Measurements from ENCODE around the gene RAB4A.

The RAB4A gene, protein sequence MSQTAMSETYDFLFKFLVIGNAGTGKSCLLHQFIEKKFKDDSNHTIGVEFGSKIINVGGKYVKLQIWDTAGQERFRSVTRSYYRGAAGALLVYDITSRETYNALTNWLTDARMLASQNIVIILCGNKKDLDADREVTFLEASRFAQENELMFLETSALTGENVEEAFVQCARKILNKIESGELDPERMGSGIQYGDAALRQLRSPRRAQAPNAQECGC

DNA sequence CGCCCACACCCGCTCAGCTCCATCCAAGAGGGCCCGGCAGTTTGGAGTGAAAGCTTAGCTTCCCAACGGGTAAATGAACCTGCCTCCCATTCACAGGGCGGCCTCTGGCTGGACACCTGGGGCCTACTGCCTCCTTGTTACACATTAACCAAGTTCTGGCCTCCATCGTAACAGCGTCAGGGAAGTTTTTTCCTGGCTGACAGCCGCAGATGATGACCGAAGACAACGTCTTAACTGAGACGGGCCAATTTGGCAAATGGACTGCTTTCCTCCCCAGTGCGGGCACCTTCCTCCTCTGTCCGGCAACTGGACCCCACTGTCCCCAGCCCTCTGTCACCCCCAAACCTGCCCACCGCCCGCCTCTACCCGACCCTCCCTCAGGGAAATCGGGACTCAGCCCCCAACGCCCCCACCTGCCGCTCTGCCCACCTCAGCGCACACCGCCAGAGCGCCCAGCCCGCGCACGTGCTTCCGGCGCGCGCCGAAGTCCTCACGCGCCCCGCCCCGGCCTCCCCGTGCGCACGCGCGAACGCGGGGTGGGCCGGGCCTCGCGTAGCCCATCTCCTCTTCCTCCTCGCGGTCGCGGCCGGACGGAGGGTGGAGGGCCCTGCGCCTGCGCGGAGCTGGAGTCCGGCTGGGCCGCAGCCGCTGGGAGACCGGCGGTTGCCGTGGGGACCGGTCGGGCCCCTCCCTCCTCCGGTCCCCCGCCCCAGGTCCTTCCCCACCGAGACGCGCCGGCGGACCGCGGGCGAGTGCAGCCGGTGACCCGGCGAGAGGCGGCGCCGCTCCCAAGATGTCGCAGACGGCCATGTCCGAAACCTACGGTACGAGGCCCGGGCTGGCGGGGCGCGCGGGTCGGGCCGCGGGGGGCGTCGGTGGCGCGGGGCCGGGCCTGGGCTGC lies at the start of gene RAB4A:
Gene RAB4A, plus strand, starts transcription at position 565 of the 901 bp plus-strand sequence. Its CDS starts 229 bp downstream, at position 794.
- DNase-seq: peak; percentile 73

DNA sequence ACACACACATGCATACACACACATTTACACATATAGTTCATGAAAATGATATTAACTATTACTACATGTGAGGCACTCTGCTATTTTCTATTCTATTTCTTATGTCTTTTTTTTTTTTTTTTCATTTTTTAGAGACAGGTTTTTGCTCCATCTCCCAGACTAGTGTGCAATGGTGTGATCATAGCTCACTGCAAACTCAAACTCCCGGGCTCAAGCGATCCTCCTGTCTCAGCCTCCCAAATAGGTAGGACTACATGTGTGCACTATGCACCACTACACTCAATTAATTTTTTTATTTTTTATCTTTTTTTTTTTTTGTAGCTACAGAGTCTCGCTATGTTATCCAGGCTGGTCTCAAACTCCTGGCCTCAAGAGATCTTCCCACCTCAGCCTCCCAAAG lies 48.8 kb upstream of the RAB4A start:
- no peak for DNase-seq

GRCh38 chr1:229223498-229223897 lies 47.4 kb upstream of the RAB4A start:
- DNase-seq: no peak

DNA sequence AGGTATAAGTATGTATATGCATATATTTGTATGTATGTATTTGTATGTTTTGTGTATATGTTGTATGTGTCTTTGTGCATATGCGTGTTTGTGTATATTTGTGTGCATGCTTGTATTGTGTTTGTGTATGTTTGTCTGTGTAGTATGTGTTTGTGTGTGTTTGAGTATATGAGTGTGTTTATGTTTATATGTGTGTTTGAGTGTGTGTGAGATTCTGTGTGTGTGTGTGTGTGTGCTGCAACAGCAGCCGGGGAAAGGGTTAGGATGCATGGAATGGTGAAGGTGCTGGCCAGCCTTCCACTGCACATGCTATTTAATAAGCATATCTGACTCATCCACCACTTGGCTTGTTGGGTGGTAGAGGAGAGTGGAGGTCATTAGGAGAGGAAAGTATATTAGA lies 46.6 kb upstream of the RAB4A start:
- no peak for DNase-seq

DNA sequence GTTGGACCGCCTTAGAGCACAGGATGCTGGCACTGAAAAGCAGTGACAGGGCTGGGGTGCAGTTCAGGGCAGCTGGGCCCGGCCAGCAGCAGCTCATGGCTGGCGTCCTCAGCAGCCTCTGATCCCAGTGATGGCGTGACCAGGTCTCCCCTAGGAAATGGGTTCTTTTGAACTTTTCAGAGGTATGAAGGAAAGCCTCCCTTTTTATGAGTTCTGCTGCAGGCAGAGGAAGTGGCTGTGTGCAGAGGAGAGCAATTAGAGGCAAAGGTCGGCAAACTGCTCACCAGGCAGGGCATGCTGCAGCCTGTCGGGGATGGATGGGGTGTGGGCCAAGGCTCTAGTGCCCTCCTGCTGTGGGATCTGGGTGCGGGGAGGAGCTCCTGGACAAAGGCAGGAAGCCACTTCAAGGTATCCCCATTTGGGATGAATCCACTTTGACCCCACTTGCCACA lies 45.6 kb upstream of the RAB4A start:
- DNase-seq: no peak

DNA sequence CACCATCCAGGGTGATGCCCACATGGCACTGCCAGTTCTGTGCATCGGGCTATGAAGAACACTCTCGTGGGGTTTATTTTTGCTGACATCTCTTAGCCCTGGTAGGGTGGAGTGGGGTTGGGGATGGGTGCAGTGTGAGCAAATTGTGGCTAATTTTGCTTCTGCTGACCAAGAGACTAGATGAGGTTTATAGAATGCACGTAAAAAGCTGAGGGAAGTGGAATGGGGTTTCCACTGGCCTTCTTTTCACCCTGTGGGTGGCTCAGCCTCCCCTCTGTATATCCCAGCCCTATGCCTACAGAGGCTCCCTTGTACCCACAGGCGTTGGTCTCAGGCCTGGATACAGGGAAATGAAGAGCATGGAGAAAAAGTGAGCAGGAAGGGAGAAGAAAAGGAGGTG lies 44.1 kb upstream of the RAB4A start:
- no peak for DNase-seq

DNA sequence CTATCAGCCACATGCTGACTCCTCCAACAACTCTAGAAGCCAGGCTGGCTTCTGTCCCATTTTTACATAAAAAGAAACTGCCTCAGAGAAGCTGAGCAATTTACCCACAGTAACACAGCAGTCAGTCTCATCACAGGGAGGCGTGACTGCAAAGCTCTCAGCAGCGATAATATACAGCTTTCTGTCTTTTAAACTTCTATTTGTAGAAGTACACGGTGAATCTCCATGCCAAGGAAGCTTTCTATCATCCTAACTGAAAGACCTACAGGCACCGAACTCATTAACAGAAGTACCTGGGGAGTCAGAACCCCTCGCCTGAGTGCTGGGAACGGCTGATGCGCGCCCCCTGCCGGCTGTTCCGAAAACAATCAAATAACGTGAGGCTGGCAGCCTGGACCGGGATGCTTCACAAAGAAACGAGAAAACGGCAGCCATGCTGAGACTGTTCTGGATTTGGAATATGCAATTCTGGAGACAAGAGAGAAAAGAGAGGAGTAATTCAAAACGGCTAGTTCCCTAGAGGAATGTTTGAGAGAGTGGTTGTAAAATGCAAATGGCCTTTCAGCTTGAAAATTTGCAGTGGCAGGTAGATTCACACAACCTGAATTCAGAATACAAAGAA lies 43.5 kb upstream of the RAB4A start:
- DNase-seq: peak; percentile 84

DNA sequence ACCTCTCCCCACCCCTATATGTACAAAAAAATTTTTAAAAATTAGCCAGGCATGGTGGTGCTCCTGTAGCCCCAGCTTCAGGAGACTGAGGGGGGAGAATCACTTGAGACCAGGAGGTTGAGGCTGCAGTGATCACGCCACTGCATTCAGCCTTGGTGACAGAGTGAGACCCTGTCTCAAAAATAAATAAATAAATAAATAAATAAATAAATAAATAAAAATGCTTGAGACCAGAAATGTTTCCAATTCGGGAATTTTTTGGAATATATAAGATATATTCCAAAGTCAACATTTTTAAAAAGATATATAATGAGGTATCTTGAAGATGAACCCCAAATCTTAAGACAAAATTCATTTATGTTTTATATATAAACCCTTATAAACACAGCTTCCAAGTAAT lies 42.4 kb upstream of the RAB4A start:
- DNase-seq: no peak

GRCh38 chr1:229229137-229229720 lies 41.7 kb upstream of the RAB4A start:
- no peak for DNase-seq

GRCh38 chr1:229229721-229230139 lies 41.2 kb upstream of the RAB4A start:
- no peak for DNase-seq

DNA sequence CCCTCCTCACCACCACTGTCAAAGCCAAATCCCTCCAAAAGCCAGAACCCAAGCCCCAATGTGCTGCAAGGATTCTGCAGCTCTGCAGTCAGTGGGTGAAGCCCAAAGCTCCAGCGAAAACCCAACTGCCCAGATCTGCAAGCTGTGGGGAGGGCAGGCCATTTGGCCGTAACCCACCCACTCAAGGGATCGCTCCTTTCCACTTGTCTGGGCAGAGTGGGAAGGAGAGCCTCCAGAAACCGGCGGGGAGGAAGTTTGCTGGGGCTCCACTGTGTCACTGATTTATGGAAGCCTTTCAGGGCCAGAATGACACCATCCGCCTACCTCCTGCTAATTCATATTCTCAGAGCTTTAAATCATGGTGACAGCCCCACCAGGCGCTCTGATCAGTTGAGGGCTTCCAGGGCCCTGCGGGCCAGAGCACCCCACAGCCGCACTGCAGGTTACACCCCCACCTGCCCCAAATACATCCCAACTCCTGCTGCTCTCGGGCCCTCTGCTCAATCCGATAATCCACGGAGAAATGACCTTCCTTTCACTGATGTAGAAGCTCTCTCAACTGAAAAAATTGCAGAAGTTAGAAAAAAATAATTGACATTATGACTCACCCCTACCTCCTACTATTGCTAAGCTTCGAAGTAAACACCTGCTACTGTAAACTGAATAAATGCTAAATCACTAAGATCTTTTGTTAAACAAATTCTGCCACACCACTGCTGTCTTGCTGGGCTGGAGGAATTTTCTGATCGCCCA lies 40.6 kb upstream of the RAB4A start:
- DNase-seq: no peak

- DNase-seq: no peak
These were observed 39.8 kb upstream of the RAB4A start for GRCh38 chr1:229230893-229231753.

DNA sequence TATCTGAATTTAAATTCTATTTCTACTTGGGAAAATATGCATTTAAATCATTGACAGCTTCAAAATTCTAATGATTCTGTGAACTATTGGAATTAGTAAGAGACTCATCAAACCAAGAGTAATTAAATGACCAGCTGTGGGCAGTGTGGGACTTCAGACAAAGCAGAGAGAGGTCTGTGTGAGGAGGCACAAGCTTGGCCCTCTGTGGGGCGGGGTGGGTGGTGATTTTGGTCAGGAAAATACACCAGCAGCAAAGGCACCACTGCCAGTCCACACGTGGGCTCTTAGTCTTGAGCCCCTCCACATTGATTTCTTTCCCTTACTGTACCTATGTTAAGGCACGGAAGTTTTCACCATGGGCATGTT lies 39.2 kb upstream of the RAB4A start:
- DNase-seq: no peak

DNA sequence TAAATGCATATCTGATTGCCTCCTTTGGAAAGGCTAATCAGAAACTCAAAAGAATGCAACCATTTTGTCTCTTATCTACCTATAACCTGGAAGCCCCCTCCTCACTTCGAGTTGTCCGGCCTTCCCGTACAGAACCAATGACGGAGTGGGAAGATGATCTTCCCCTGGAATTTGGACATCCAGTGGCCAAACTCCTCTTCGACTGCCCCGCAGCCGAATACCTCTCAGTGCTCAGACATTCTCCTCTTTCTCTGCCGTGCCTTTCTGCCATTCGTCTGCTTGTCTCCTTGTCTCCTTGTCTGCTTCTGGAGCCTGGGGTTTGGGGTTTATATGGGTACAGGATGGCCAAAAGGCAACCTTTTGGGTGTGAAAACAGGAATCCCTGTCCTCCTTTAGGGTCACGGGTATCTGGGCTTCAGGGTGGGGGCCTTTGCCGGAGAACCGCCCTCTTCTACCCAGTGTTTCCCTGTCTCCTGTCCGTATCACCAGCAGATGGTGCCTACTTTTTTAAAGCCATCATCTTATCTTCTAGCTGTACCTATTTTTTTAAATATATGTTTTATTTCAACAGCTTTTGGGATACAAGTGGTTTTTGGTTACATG lies 35.9 kb upstream of the RAB4A start:
- no peak for DNase-seq

GRCh38 chr1:229237320-229237719 lies 33.6 kb upstream of the RAB4A start:
- no peak for DNase-seq

DNA sequence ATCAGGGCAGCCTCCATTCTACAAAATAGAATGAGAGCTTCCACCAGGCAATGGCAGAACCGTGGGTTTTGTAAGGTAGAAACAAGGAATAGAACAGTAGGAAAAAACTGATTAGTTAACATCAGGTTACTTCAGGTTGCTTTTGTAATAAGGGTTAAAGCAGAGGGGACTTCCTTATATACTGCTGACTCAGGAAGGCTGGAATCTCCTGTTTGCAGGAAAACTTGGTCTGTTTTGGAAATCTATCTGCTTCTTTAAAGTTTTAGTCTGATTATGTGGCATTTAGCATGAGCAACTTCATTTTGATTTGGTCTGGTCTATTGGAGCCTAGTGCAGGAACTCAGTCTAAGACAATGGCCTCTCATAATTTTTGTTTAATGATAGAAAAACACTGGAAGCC lies 32.7 kb upstream of the RAB4A start:
- no peak for DNase-seq

- no peak for DNase-seq
These were observed 32.1 kb upstream of the RAB4A start for GRCh38 chr1:229238674-229239415.

DNA sequence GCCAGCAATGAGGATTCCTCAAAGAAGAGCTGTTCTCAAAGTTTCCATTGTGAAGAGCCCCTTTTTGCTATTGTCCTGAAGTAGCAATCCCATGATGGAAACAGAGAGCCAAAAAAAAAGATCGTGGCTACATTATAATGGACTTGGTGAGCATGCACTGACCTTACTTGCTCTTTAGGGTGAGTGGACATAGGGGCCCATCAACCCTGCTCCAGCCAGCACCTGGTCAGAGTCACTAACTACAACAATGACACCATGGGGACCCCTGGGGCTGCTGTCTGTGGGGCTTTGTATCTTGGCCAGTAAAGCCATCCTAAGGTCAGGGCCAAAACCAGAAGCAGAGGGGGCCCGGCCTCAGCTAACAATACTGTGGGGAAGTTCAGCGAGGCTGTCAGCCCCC lies 30.4 kb upstream of the RAB4A start:
- DNase-seq: no peak

DNA sequence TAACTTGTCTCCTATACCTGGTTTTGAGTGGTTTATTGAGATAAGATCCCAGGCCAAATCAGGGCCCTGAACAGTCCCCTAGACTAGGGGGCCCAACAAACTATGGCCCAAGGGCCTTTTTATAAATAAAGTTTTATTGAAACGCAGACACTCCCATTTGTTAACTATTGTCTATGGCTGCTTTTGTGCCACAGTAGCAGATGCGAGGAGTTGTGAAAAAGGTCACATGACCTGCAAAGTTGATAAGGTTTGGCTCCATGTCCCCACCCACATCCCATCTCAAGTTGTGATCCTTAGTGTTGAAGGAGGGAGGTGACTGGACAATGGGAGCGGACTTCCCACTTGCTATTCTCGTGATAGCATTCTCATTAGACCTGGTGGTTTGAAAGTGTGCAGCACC lies 29.5 kb upstream of the RAB4A start:
- DNase-seq: no peak

DNA sequence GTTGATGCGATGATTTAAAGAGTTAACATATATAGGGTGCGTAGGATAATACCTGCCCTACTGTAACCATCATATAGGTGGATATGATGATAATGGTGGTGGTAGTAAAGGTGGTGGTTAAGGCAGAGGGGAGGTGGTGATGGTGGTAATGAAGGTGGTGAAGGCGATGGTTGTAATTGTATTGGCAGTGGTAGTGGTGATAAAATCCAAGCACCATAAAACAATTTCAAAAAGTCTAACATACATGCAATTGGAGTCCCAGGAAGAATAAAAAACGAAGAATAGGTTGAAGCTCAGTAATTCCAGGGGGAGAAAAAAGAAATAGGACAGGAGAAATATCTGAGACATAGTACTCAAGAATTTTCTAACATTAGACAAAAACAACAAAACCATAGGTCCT lies 27.3 kb upstream of the RAB4A start:
- DNase-seq: no peak

- no peak for DNase-seq
These were observed 26.8 kb upstream of the RAB4A start for GRCh38 chr1:229244091-229244490.
